ENCODE measurements around the gene LYSMD1.

- TF ChIP-seq POLR2A (IDR thresholded peaks at IDR 0.05), result no peak
- TF ChIP-seq, protein P1, sequence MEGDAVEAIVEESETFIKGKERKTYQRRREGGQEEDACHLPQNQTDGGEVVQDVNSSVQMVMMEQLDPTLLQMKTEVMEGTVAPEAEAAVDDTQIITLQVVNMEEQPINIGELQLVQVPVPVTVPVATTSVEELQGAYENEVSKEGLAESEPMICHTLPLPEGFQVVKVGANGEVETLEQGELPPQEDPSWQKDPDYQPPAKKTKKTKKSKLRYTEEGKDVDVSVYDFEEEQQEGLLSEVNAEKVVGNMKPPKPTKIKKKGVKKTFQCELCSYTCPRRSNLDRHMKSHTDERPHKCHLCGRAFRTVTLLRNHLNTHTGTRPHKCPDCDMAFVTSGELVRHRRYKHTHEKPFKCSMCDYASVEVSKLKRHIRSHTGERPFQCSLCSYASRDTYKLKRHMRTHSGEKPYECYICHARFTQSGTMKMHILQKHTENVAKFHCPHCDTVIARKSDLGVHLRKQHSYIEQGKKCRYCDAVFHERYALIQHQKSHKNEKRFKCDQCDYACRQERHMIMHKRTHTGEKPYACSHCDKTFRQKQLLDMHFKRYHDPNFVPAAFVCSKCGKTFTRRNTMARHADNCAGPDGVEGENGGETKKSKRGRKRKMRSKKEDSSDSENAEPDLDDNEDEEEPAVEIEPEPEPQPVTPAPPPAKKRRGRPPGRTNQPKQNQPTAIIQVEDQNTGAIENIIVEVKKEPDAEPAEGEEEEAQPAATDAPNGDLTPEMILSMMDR (IDR thresholded peaks at IDR 0.05 in 4 of 5, conservative IDR thresholded peaks at IDR 0.05 in 1 of 5), result no peak
Observed at GRCh38 chr1:151147132-151147503, 18.6 kb downstream of the LYSMD1 start.
